Dermis blood vessel endothelial cell (primary cell): ENCODE data around the gene RGS16. TPM values are rescaled to one million over a fixed set of nuclear protein-coding genes. Genes with fewer than 3 reads are reported as not detected.

Experiments used
- DNase-seq: peaks from one replicate; pipeline ENCODE4 v3.0.0; 2010
- total RNA-seq: library from RNA; depleted of rRNA; stranded (reverse); fragments of >200 nt; gene quantifications from 2 replicates; pipeline ENCODE4 v1.2.3, GENCODE V29; 2014

RGS16 gene
- total RNA-seq, 1 donor from 2014 or later = 2.0 TPM

GRCh38 chr1:182629080-182629479 lies 24.9 kb upstream of the RGS16 start:
- DNase-seq = no peak

- no peak for DNase-seq
Observed at GRCh38 chr1:182628657-182629056, 24.5 kb upstream of the RGS16 start.

- no peak for DNase-seq
Observed at GRCh38 chr1:182627622-182628021, 23.4 kb upstream of the RGS16 start.

- no peak for DNase-seq
Observed at GRCh38 chr1:182626527-182626926, 22.3 kb upstream of the RGS16 start.

GRCh38 chr1:182625719-182626504 lies 21.7 kb upstream of the RGS16 start:
- DNase-seq = no peak

GRCh38 chr1:182625024-182625423 lies 20.8 kb upstream of the RGS16 start:
- no peak for DNase-seq

GRCh38 chr1:182624577-182624976 lies 20.4 kb upstream of the RGS16 start:
- DNase-seq = no peak

- DNase-seq = no peak
Observed at GRCh38 chr1:182622901-182623528, 18.8 kb upstream of the RGS16 start.

GRCh38 chr1:182621906-182622305 lies 17.7 kb upstream of the RGS16 start:
- no peak for DNase-seq

GRCh38 chr1:182620924-182621585 lies 16.9 kb upstream of the RGS16 start:
- no peak for DNase-seq

- DNase-seq = no peak
Observed at GRCh38 chr1:182617734-182618351, 13.7 kb upstream of the RGS16 start.

GRCh38 chr1:182617014-182617429 lies 12.8 kb upstream of the RGS16 start:
- no peak for DNase-seq

GRCh38 chr1:182616130-182617013 lies 12.2 kb upstream of the RGS16 start:
- DNase-seq = no peak

- no peak for DNase-seq
Observed at GRCh38 chr1:182615468-182616129, 11.4 kb upstream of the RGS16 start.

GRCh38 chr1:182614796-182615454 lies 10.7 kb upstream of the RGS16 start:
- peak; percentile 61 for DNase-seq

- DNase-seq = no peak
Observed at GRCh38 chr1:182611787-182612186, 7.6 kb upstream of the RGS16 start.

- DNase-seq = no peak
Observed at GRCh38 chr1:182611326-182611725, 7.1 kb upstream of the RGS16 start.

- DNase-seq = no peak
Observed at GRCh38 chr1:182610606-182611194, 6.5 kb upstream of the RGS16 start.

- DNase-seq = no peak
Observed at GRCh38 chr1:182608845-182609610, 4.8 kb upstream of the RGS16 start.

GRCh38 chr1:182608236-182608635 lies 4.0 kb upstream of the RGS16 start:
- no peak for DNase-seq
